Measurements from ENCODE around the gene CTSL. TPM values are rescaled to one million over a fixed set of nuclear protein-coding genes. Genes with fewer than 3 reads are reported as not detected.

Gene CTSL
- total and polyA plus RNA-seq, 2 donors (not counting 1 experiment from before 2014, with no cell fraction given), result 487 to 826 TPM

DNA sequence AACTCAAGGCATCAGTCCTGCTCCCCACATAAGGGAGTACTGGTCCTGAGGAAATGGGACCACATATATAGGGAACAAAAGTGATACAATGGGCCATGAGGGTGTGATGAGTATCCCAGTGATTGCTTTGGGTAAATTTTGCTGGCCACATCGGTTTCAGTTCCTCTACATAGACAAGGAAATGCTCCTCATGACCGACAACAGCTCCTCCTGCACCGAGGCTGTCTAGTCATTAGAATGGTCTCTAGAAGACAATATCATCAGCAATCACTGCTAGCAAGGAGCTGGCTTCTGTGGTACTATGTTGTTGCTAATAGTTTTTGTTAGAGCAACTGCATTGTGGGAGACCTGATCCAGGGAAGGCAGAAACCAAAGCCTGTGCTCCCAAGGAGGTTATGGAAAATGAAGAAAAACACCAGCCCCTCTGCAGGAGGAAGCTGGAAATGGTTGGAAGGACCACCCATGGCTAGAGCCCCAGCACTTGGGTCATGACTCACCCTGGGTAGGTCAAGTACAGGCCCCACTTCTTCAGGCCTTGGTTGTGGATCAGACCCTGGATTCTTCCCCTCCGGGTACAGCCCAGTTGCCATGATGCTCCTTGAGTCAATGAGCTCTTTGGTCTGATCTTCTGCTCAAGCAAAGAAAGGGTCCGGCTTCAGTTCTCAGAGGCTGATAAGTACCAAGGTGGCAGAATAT is 3.4 kb upstream of the CTSL start:
- Histone ChIP-seq H3K4me1 (ENCODE audit: control insufficient read depth, extremely low read depth, insufficient read depth, low read length) (peaks cover 3% of the 10 kb centered on the region), H2AFZ (ENCODE audit: low read length) (no peak overlapping the region), H3K9ac (ENCODE audit: insufficient read depth, low read length) (no peak overlapping the region), H3K9me3 (ENCODE audit: control insufficient read depth, insufficient read depth, low read depth, low read length) (no peaks in the 10 kb centered on the region), H3K27ac (ENCODE audit: insufficient read depth, low read length) (no peak overlapping the region), H3K36me3 (ENCODE audit: control insufficient read depth, insufficient read depth, low read length) (peaks cover under 1% of the 10 kb centered on the region), H3K79me2 (ENCODE audit: control insufficient read depth, insufficient read depth, low read length) (peaks cover 9% of the 10 kb centered on the region), H3K27me3 (ENCODE audit: control insufficient read depth, insufficient read depth, low read length) (no peaks in the 10 kb centered on the region), H4K20me1 (ENCODE audit: control insufficient read depth, extremely low read depth, insufficient read depth, low read length) (no peaks in the 10 kb centered on the region), H3K4me3 (replicated peaks in 1 of 4; ENCODE audit: control extremely low read depth in 1 of 4, insufficient read depth in 1 of 4, low read depth in 3 of 4, low read length in 4 of 4) (no peak overlapping the region), H3K4me2 (ENCODE audit: extremely low read depth, insufficient read depth, low read length) (no peak overlapping the region)
- TF ChIP-seq, protein P1, sequence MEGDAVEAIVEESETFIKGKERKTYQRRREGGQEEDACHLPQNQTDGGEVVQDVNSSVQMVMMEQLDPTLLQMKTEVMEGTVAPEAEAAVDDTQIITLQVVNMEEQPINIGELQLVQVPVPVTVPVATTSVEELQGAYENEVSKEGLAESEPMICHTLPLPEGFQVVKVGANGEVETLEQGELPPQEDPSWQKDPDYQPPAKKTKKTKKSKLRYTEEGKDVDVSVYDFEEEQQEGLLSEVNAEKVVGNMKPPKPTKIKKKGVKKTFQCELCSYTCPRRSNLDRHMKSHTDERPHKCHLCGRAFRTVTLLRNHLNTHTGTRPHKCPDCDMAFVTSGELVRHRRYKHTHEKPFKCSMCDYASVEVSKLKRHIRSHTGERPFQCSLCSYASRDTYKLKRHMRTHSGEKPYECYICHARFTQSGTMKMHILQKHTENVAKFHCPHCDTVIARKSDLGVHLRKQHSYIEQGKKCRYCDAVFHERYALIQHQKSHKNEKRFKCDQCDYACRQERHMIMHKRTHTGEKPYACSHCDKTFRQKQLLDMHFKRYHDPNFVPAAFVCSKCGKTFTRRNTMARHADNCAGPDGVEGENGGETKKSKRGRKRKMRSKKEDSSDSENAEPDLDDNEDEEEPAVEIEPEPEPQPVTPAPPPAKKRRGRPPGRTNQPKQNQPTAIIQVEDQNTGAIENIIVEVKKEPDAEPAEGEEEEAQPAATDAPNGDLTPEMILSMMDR (conservative IDR thresholded peaks at IDR 0.05 in 1 of 2, IDR thresholded peaks at IDR 0.05 in 1 of 2; ENCODE audit: low read depth in 1 of 2, low read length in 2 of 2), result no peak
- TF ChIP-seq EZH2 (IDR thresholded peaks at IDR 0.05; ENCODE audit: low read length, missing control alignments), result no peak
- DNase-seq (ENCODE audit: low read depth in 2 of 2), result no peak

DNA sequence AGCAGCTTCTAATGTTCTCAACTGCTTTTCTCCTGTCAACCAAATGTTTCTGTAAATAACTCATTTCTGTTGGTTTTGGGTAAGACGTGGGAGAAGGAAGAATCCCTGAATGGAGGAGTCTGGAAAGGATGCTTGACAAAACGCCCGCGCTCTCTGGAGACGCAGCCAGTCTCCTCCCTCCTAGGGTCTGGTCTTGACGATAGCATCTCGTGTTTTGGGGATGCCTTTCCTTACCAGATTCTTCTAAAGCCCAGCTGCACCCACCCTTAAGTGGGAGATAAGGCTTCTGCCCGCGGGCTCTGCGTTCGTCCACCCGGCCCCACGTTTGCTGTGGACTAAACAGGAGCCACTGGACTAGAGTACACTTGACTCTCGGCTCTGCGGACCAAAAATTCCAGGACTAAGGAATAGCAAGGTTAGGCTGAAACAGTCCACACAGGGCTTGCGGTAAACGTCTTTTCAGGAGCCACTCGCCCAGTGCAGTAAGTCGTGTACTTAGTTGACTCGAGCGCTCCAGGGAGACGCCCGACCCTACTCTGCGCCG is 491 bp upstream of the CTSL start:
- no peaks in the 10 kb centered on the region for H4K20me1 ChIP-seq (ENCODE audit: control insufficient read depth, extremely low read depth, insufficient read depth, low read length)
- DNase-seq (ENCODE audit: low read depth in 2 of 2), result peak in 1 of 2 donors; percentile 39

DNA sequence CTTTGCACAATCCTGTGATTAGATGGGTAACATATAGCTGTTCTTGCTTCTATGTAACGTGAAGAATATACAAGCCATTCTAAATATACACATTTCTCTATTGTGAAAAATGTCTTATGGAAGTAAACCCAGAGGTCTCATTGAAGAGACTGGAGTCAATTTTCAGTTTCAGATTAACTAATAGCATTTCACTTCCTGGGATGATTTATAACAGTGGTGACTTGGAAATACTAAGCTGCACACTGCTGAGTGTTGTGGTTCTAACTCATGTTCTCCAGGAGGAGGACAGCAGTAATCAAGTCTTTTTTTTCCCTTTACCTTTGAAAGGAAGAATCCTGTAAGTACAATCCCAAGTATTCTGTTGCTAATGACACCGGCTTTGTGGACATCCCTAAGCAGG is 3.3 kb downstream of the CTSL start:
- H3K4me3 ChIP-seq (replicated peaks in 1 of 4; ENCODE audit: control extremely low read depth in 1 of 4, insufficient read depth in 1 of 4, low read depth in 3 of 4, low read length in 4 of 4), result peak overlapping the region in 1 of 4 experiments; percentile 90
- DNase-seq (ENCODE audit: low read depth in 2 of 2), result no peak
- TF ChIP-seq, protein P1 (conservative IDR thresholded peaks at IDR 0.05 in 1 of 2, IDR thresholded peaks at IDR 0.05 in 1 of 2; ENCODE audit: low read depth in 1 of 2, low read length in 2 of 2), result no peak
- no peak for TF ChIP-seq EZH2 (IDR thresholded peaks at IDR 0.05; ENCODE audit: low read length, missing control alignments)
- no peak overlapping the region for H3K9ac ChIP-seq (ENCODE audit: insufficient read depth, low read length)
- peaks cover 5% of the 10 kb centered on the region for H3K4me1 ChIP-seq (ENCODE audit: control insufficient read depth, extremely low read depth, insufficient read depth, low read length)
- H2AFZ ChIP-seq (ENCODE audit: low read length), result no peak overlapping the region
- no peaks in the 10 kb centered on the region for H3K27me3 ChIP-seq (ENCODE audit: control insufficient read depth, insufficient read depth, low read length)
- H3K9me3 ChIP-seq (ENCODE audit: control insufficient read depth, insufficient read depth, low read depth, low read length), result no peaks in the 10 kb centered on the region
- no peak overlapping the region for H3K27ac ChIP-seq (ENCODE audit: insufficient read depth, low read length)
- peaks cover 13% of the 10 kb centered on the region for H3K79me2 ChIP-seq (ENCODE audit: control insufficient read depth, insufficient read depth, low read length)
- H3K4me2 ChIP-seq (ENCODE audit: extremely low read depth, insufficient read depth, low read length), result peak overlapping the region; percentile 59
- H4K20me1 ChIP-seq (ENCODE audit: control insufficient read depth, extremely low read depth, insufficient read depth, low read length), result no peaks in the 10 kb centered on the region
- peaks cover 7% of the 10 kb centered on the region for H3K36me3 ChIP-seq (ENCODE audit: control insufficient read depth, insufficient read depth, low read length)

More for the DNA sequence above, 491 bp upstream of the CTSL start:
- no peak for TF ChIP-seq EZH2 (IDR thresholded peaks at IDR 0.05; ENCODE audit: low read length, missing control alignments)
- TF ChIP-seq, protein P1 (conservative IDR thresholded peaks at IDR 0.05 in 1 of 2, IDR thresholded peaks at IDR 0.05 in 1 of 2; ENCODE audit: low read depth in 1 of 2, low read length in 2 of 2), result no peak
- Histone ChIP-seq H3K27me3 (ENCODE audit: control insufficient read depth, insufficient read depth, low read length) (no peaks in the 10 kb centered on the region), H3K4me2 (ENCODE audit: extremely low read depth, insufficient read depth, low read length) (peak overlapping the region; percentile 89), H3K4me1 (ENCODE audit: control insufficient read depth, extremely low read depth, insufficient read depth, low read length) (peaks cover 5% of the 10 kb centered on the region), H3K27ac (ENCODE audit: insufficient read depth, low read length) (peak overlapping the region; percentile 98), H3K36me3 (ENCODE audit: control insufficient read depth, insufficient read depth, low read length) (peaks cover 5% of the 10 kb centered on the region), H3K4me3 (replicated peaks in 1 of 4; ENCODE audit: control extremely low read depth in 1 of 4, insufficient read depth in 1 of 4, low read depth in 3 of 4, low read length in 4 of 4) (peak overlapping the region; percentile 58 to 92 (median 88)), H3K79me2 (ENCODE audit: control insufficient read depth, insufficient read depth, low read length) (peaks cover 13% of the 10 kb centered on the region), H3K9ac (ENCODE audit: insufficient read depth, low read length) (peak overlapping the region; percentile 99), H2AFZ (ENCODE audit: low read length) (peak overlapping the region; percentile 89), H3K9me3 (ENCODE audit: control insufficient read depth, insufficient read depth, low read depth, low read length) (no peaks in the 10 kb centered on the region)

All from fibroblast of lung (primary cell).